Endothelial cell of umbilical vein (primary cell): ENCODE results near the gene TAS1R2. TPM values are rescaled to one million over a fixed set of nuclear protein-coding genes. Genes with fewer than 3 reads are reported as not detected.

ENCODE experiments used
- BruUV-seq: library from RNA; stranded (reverse); fragments of 400-500 nt; replicated peaks from 2 replicates; lab custom pipeline; 2021; lab: Mats Ljungman, UMichigan
- CTCF ChIA-PET: fragments of 300-600, 350-600 bp; sonication (Branson Sonifier 250); formaldehyde crosslinking; loops from one replicate; lab custom pipeline; 2021; ENCODE audit warnings: antibody characterized with exemption, inconsistent platforms; lab: Charles Lee
- POLR2A ChIA-PET: fragments of 300-600, 350-600 bp; sonication (Branson Sonifier 250); formaldehyde crosslinking; loops from one replicate; lab custom pipeline; 2021; ENCODE audit warnings: antibody characterized with exemption, inconsistent platforms; lab: Charles Lee
- DNase-seq: peaks from one replicate; pipeline ENCODE4 v3.0.0-alpha.2; 2011; ENCODE audit warnings: low read depth, low spot score
- FAIRE-seq: peaks from 2 replicates; lab custom pipeline; 2011; peaks lifted over from hg19 to GRCh38; lab: Jason Lieb, UNC
- H2AFZ ChIP-seq: 2 replicates; pipeline ENCODE4 v1.6.0; 2012; ENCODE audit warnings: low read depth, low read length, control low read depth, inconsistent platforms
- H3K27ac ChIP-seq: 2 replicates; pipeline ENCODE4 v1.5.1; 2011; ENCODE audit warnings: low read depth, mild to moderate bottlenecking, control low read depth, low read length, moderate library complexity; ENCODE audit not compliant: insufficient read depth
- H3K27me3 ChIP-seq, 2 experiments: 2 replicates each; pipeline versions ENCODE4 v1.6.0 to v1.6.1; 2011; ENCODE audit warnings: low read length in 2 of 2, mixed read lengths in 1 of 2; ENCODE audit not compliant: control insufficient read depth in 2 of 2, insufficient read depth in 2 of 2
- H3K36me3 ChIP-seq, 2 experiments: 2 replicates in 1 of 2; 3 replicates in 1 of 2; pipeline ENCODE4 v1.5.1; 2011; ENCODE audit warnings: low read length in 2 of 2, mild to moderate bottlenecking in 1 of 2, moderate library complexity in 1 of 2; ENCODE audit not compliant: control insufficient read depth in 2 of 2, insufficient read depth in 2 of 2; ENCODE audit errors: extremely low read depth in 1 of 2
- H3K4me1 ChIP-seq: 3 replicates; pipeline ENCODE4 v1.5.1; 2011; ENCODE audit warnings: mild to moderate bottlenecking, low read length; ENCODE audit not compliant: control insufficient read depth, insufficient read depth; ENCODE audit errors: extremely low read depth
- H3K4me2 ChIP-seq: 2 replicates; pipeline ENCODE4 v1.6.1; 2011; ENCODE audit warnings: low read length, control low read depth, mixed read lengths; ENCODE audit not compliant: insufficient read depth
- H3K4me3 ChIP-seq, 3 experiments: fragments of 200-600 bp in 1 of 3; sonication (generic), shearing (Covaris generic) in 1 of 3; replicated peaks in 1 of 3; 2 replicates each; pipeline ENCODE4 v1.5.1; 2011 to 2016; ENCODE audit warnings: control low read depth in 3 of 3, low read length in 3 of 3, mild to moderate bottlenecking in 2 of 3, inconsistent platforms in 1 of 3, low read depth in 1 of 3, moderate library complexity in 1 of 3; ENCODE audit not compliant: insufficient read depth in 1 of 3
- H3K79me2 ChIP-seq: 2 replicates; pipeline ENCODE4 v1.6.0; 2012; ENCODE audit warnings: low read length, inconsistent platforms; ENCODE audit not compliant: control insufficient read depth, insufficient read depth
- H3K9ac ChIP-seq: replicated peaks from 2 replicates; pipeline ENCODE3; 2011; ENCODE audit warnings: low read length, control low read depth; ENCODE audit not compliant: insufficient read depth; ENCODE audit errors: extremely low read depth
- H3K9me1 ChIP-seq: replicated peaks from 3 replicates; pipeline ENCODE4 v1.6.0; 2011; ENCODE audit warnings: mild to moderate bottlenecking, low read length; ENCODE audit not compliant: control insufficient read depth, insufficient read depth; ENCODE audit errors: extremely low read depth
- H3K9me3 ChIP-seq: replicated peaks from 2 replicates; pipeline ENCODE4 v1.5.1; 2012; ENCODE audit warnings: low read length, inconsistent platforms; ENCODE audit not compliant: control insufficient read depth, insufficient read depth
- H4K20me1 ChIP-seq: replicated peaks from 2 replicates; pipeline ENCODE3; 2011; ENCODE audit warnings: mild to moderate bottlenecking, low read length; ENCODE audit not compliant: control insufficient read depth, insufficient read depth; ENCODE audit errors: extremely low read depth
- EZH2 ChIP-seq: IDR thresholded peaks from 2 replicates; pipeline ENCODE4 v1.6.1; 2012; ENCODE audit warnings: borderline replicate concordance, low read depth, mild to moderate bottlenecking, moderate library complexity, low read length, inconsistent platforms; ENCODE audit not compliant: severe bottlenecking
- FOS ChIP-seq: IDR thresholded peaks from 2 replicates; pipeline ENCODE4 v1.6.1; 2011; ENCODE audit warnings: mild to moderate bottlenecking, low read length, moderate library complexity, borderline replicate concordance; ENCODE audit not compliant: insufficient read depth
- GATA2 ChIP-seq: IDR thresholded peaks from 2 replicates; pipeline ENCODE4 v1.7.0; 2011; ENCODE audit warnings: low read depth, mild to moderate bottlenecking, moderate library complexity, mixed read lengths, low read length; ENCODE audit not compliant: insufficient read length, insufficient read depth
- JUN ChIP-seq: IDR thresholded peaks from 2 replicates; pipeline ENCODE4 v1.6.1; 2011; ENCODE audit warnings: borderline replicate concordance, low read depth; ENCODE audit not compliant: insufficient read length, insufficient read depth
- MAX ChIP-seq: IDR thresholded peaks from 2 replicates; pipeline ENCODE4 v1.6.1; 2011; ENCODE audit not compliant: insufficient read depth, insufficient read length
- MYC ChIP-seq: IDR thresholded peaks from one replicate; pipeline ENCODE4 v1.6.1; 2011; ENCODE audit warnings: mild to moderate bottlenecking, low read depth, low read length
- POLR2A ChIP-seq: IDR thresholded peaks from 2 replicates; pipeline ENCODE4 v1.6.1; 2012; ENCODE audit warnings: low read depth, mild to moderate bottlenecking, control low read depth, low read length
- POLR2AphosphoS5 ChIP-seq: IDR thresholded peaks from 2 replicates; pipeline ENCODE4 v1.6.1; 2012; ENCODE audit warnings: low read depth, mild to moderate bottlenecking, control low read depth, low read length, moderate library complexity; ENCODE audit not compliant: insufficient read depth
- dilution Hi-C: fragments of 300-500 bp; cut with MboI; formaldehyde crosslinking; loops from one replicate; pipeline ENCODE4 v1.15.0; 2019; ENCODE audit warnings: low sequenced_read_pairs; ENCODE audit not compliant: extremely low pct_ligation_motif_present
- intact Hi-C: fragments of 100-400 bp; cut with micrococcal nuclease; formaldehyde crosslinking; loops from one replicate; pipeline ENCODE4 v1.10.0; 2022
- polyA plus RNA-seq, 4 experiments: library from polyadenylated mRNA; depleted of rRNA in 3 of 4; stranded (reverse) in 3 of 4; unstranded in 1 of 4; fragments of >200 nt; gene quantifications; 2 replicates each; pipeline versions ENCODE4 v1.2.1 to v1.2.3, GENCODE V29; 2011 to 2012; ENCODE audit warnings: missing spikeins in 1 of 4
- total RNA-seq: library from RNA; stranded (reverse); gene quantifications from 2 replicates; pipeline ENCODE4 v1.2.3, GENCODE V29; 2021
- TF ChIP-seq, protein P1 (sequence below), 2 donors: IDR thresholded peaks; 1 replicate in 1 of 2; 2 replicates in 1 of 2; pipeline ENCODE4 v1.5.1; 2011; ENCODE audit warnings: low read length in 2 of 2, mild to moderate bottlenecking in 2 of 2, moderate library complexity in 2 of 2, control low read depth in 1 of 2, inconsistent platforms in 1 of 2, low read depth in 1 of 2; ENCODE audit not compliant: insufficient read depth in 1 of 2; ENCODE audit errors: extremely low read depth in 1 of 2

The TAS1R2 gene
- total and polyA plus RNA-seq, 2 donors (not counting 3 experiments of a cell fraction or from before 2014, with no cell fraction given) = not detected

DNA sequence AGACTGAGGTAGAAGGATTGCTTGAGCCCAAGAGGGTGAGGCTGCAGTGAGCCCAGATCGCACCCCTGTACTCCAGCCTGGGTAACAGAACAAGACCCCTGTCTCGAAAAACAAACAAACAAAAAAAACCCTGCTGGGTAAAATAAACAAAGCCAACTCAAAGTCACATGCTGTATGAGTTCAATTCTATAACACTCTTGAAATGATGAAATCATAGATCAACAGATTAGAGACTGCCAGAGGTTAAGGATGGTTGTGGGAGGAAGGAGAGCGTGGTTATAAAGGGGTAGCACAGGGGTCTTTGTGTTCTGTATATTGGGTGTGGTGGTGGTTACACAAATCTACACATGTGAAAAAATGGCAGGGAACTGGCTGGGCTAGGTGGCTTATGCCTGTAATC, 62.5 kb downstream of the TAS1R2 start:
- POLR2A ChIA-PET = no interaction called here
- TF ChIP-seq EZH2 (no peak), POLR2AphosphoS5 (no peak), MYC (no peak), MAX (no peak), GATA2 (no peak), POLR2A (no peak), JUN (no peak), FOS (no peak)
- TF ChIP-seq, protein P1, sequence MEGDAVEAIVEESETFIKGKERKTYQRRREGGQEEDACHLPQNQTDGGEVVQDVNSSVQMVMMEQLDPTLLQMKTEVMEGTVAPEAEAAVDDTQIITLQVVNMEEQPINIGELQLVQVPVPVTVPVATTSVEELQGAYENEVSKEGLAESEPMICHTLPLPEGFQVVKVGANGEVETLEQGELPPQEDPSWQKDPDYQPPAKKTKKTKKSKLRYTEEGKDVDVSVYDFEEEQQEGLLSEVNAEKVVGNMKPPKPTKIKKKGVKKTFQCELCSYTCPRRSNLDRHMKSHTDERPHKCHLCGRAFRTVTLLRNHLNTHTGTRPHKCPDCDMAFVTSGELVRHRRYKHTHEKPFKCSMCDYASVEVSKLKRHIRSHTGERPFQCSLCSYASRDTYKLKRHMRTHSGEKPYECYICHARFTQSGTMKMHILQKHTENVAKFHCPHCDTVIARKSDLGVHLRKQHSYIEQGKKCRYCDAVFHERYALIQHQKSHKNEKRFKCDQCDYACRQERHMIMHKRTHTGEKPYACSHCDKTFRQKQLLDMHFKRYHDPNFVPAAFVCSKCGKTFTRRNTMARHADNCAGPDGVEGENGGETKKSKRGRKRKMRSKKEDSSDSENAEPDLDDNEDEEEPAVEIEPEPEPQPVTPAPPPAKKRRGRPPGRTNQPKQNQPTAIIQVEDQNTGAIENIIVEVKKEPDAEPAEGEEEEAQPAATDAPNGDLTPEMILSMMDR (IDR thresholded peaks at IDR 0.05; ENCODE audit: extremely low read depth in 1 of 2, insufficient read depth in 1 of 2, low read depth in 1 of 2, low read length in 2 of 2) = no peak
- DNase-seq (no peak), FAIRE-seq (no peak)
- Histone ChIP-seq H3K4me1 (no peaks in the 10 kb centered on the region), H3K9ac (no peak overlapping the region), H3K36me3 (no peaks in the 10 kb centered on the region), H4K20me1 (no peaks in the 10 kb centered on the region), H3K9me1 (no peaks in the 10 kb centered on the region), H3K79me2 (no peaks in the 10 kb centered on the region), H3K27ac (no peak overlapping the region), H3K27me3 (no peaks in the 10 kb centered on the region), H2AFZ (no peak overlapping the region), H3K4me3 (no peak overlapping the region), H3K9me3 (no peaks in the 10 kb centered on the region), H3K4me2 (no peak overlapping the region)
- intact Hi-C loops = no loop called here
- CTCF ChIA-PET = interaction anchor here (1.0 kb wide), 1 partner anchor 200 kb away, joined by 3 read pairs; no protein-coding TSS in a partner anchor
- BruUV-seq = no TSS peak
- dilution Hi-C loops = no loop called here
